NCI-H2227 (cell line): ENCODE data around the gene ATG9A.
"Not testable (repeated sequence)": the region's sequence is repeated elsewhere in the genome, so short reads cannot be mapped to it uniquely, and the experiment has no call there.

Experiments
- DNase-seq: peaks from one replicate; lab custom pipeline; 2025; ENCODE audit not compliant: unreplicated experiment; lab: John Stamatoyannopoulos, UW

The ATG9A gene

GRCh38 chr2:219229305-219230058 lies at the start of gene ATG9A, which contains the start of gene ANKZF1:
Gene ATG9A (minus strand): TSS chr2:219229636. CDS start chr2:219228024, 1,612 bp downstream.
Gene ANKZF1 (plus strand): TSS chr2:219229806. CDS start chr2:219230258, 452 bp downstream.
- peak; percentile 99 for DNase-seq

- DNase-seq, result no peak
Observed at GRCh38 chr2:219278655-219279150, 49.3 kb upstream of the ATG9A start.

GRCh38 chr2:219277703-219278654 lies 48.5 kb upstream of the ATG9A start:
- DNase-seq, result peak; percentile 88

- DNase-seq, result no peak
Observed at GRCh38 chr2:219274361-219274921, 45.0 kb upstream of the ATG9A start.

GRCh38 chr2:219273937-219274336 lies 44.5 kb upstream of the ATG9A start:
- DNase-seq, result no peak

- DNase-seq, result no peak
Observed at GRCh38 chr2:219272995-219273394, 43.6 kb upstream of the ATG9A start.

- DNase-seq, result no peak
Observed at GRCh38 chr2:219272356-219272755, 42.9 kb upstream of the ATG9A start.

GRCh38 chr2:219271021-219271420 lies 41.6 kb upstream of the ATG9A start:
- DNase-seq, result no peak

GRCh38 chr2:219270055-219270372 lies 40.6 kb upstream of the ATG9A start:
- DNase-seq, result no peak

GRCh38 chr2:219269362-219270054 lies 40.1 kb upstream of the ATG9A start:
- DNase-seq, result peak; percentile 79

GRCh38 chr2:219268294-219268693 lies 38.9 kb upstream of the ATG9A start:
- no peak for DNase-seq

- DNase-seq, result no peak
Observed at GRCh38 chr2:219266886-219267285, 37.5 kb upstream of the ATG9A start.

- DNase-seq, result no peak
Observed at GRCh38 chr2:219266232-219266631, 36.8 kb upstream of the ATG9A start.

GRCh38 chr2:219261024-219261855 lies 31.8 kb upstream of the ATG9A start:
- DNase-seq, result no peak

- DNase-seq, result not testable (repeated sequence)
Observed at GRCh38 chr2:219258942-219259341, 29.5 kb upstream of the ATG9A start.

- no peak for DNase-seq
Observed at GRCh38 chr2:219254590-219255201, 25.3 kb upstream of the ATG9A start.

GRCh38 chr2:219253753-219254589 lies 24.5 kb upstream of the ATG9A start, which contains the start of gene TUBA4A:
Gene TUBA4A (minus strand): TSS chr2:219253918. CDS start chr2:219253858, 60 bp downstream.
- DNase-seq, result peak; percentile 88
